Measurements from ENCODE around the gene USH2A. TPM values are rescaled to one million over a fixed set of nuclear protein-coding genes. Genes with fewer than 3 reads are reported as not detected.
"Not testable (repeated sequence)": the region's sequence is repeated elsewhere in the genome, so short reads cannot be mapped to it uniquely, and the experiment has no call there.

USH2A gene
- total and polyA plus RNA-seq, 2 experiments from 2014 or later = 0.24 TPM; not detected in 1

DNA sequence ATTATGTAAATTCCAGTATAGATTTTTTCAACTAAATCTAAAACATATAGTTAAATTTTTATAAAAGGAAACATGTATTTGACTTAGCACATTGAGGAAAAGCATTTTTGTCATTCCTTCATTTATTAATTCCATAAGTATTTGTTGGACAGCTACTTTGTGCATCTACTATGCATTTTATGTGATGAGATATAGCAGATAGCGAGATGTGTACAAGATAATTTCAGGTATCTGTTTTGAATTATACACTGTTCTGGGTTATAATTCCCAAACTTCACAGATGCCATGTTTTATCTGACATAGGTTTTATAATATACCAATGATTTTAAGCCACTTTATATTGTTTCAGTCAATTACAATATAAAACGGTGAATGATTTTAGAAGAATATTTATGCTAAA is 398.7 kb downstream of the USH2A start:
- Histone ChIP-seq H3K4me1 (ENCODE audit: low read depth) (no peaks in the 10 kb centered on the region), H3K9me3 (ENCODE audit: low read depth) (no peaks in the 10 kb centered on the region), H3K27ac (no peak overlapping the region), H3K27me3 (no peaks in the 10 kb centered on the region), H3K4me3 (no peak overlapping the region), H3K36me3 (no peaks in the 10 kb centered on the region)
- TF ChIP-seq, protein P1, sequence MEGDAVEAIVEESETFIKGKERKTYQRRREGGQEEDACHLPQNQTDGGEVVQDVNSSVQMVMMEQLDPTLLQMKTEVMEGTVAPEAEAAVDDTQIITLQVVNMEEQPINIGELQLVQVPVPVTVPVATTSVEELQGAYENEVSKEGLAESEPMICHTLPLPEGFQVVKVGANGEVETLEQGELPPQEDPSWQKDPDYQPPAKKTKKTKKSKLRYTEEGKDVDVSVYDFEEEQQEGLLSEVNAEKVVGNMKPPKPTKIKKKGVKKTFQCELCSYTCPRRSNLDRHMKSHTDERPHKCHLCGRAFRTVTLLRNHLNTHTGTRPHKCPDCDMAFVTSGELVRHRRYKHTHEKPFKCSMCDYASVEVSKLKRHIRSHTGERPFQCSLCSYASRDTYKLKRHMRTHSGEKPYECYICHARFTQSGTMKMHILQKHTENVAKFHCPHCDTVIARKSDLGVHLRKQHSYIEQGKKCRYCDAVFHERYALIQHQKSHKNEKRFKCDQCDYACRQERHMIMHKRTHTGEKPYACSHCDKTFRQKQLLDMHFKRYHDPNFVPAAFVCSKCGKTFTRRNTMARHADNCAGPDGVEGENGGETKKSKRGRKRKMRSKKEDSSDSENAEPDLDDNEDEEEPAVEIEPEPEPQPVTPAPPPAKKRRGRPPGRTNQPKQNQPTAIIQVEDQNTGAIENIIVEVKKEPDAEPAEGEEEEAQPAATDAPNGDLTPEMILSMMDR (IDR thresholded peaks at IDR 0.05; ENCODE audit: low read depth, low read length) = no peak
- DNase-seq (ENCODE audit: low read depth in 1 of 2, low spot score in 1 of 2) = no peak

GRCh38 chr1:216020743-216021345 is 402.4 kb downstream of the USH2A start:
- no peaks in the 10 kb centered on the region for H3K9me3 ChIP-seq (ENCODE audit: low read depth)
- H3K4me3 ChIP-seq = no peak overlapping the region
- no peaks in the 10 kb centered on the region for H3K4me1 ChIP-seq (ENCODE audit: low read depth)
- no peaks in the 10 kb centered on the region for H3K27me3 ChIP-seq
- no peak for DNase-seq (ENCODE audit: low read depth in 1 of 2, low spot score in 1 of 2)
- TF ChIP-seq, protein P1 (IDR thresholded peaks at IDR 0.05; ENCODE audit: low read depth, low read length) = no peak
- no peak overlapping the region for H3K27ac ChIP-seq
- H3K36me3 ChIP-seq = no peaks in the 10 kb centered on the region

DNA sequence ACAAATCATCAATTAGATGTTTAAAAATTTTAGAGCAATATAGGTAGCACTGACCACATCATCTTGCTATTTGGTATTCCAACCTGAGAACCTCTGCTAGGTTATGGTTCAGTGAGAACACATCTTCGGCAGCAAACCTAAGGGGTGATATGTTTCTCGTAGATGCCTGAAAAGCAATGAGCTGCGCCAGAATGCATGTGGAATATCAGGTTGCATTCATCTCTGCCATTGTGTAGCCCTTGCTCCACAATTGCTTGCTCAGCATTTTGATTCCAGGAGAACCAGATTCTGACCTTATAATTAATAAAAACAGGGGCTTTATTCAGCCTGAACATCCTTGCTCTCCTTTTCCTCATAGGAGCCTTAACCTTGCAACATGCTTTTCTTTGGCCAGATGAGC is 408.1 kb downstream of the USH2A start:
- TF ChIP-seq, protein P1 (IDR thresholded peaks at IDR 0.05; ENCODE audit: low read depth, low read length) = no peak
- no peak for DNase-seq (ENCODE audit: low read depth in 1 of 2, low spot score in 1 of 2)
- Histone ChIP-seq H3K4me1 (ENCODE audit: low read depth) (no peaks in the 10 kb centered on the region), H3K36me3 (no peaks in the 10 kb centered on the region), H3K27ac (no peak overlapping the region), H3K9me3 (ENCODE audit: low read depth) (no peaks in the 10 kb centered on the region), H3K4me3 (no peak overlapping the region), H3K27me3 (no peaks in the 10 kb centered on the region)

DNA sequence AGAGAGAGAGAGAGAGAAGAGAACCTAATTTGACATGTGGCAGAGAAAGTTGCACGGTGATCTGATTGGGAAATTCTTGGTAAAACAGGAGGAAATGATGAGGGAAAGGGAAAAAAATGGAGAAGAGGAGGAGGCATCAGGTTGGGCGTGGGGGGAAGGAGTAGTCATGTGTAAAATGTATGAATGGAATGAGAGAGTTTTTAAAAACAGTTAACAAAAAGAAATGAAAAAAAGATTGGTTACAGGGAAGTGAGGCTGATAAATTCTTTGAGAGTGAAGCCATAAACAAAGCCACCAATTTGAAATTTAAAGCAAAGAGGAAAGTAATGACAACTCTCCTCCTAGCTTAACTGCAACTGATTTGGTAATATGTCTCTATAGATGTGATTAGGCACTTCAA is 409.2 kb downstream of the USH2A start:
- Histone ChIP-seq H3K27ac (no peak overlapping the region), H3K4me3 (no peak overlapping the region)

GRCh38 chr1:216009456-216009855 is 413.8 kb downstream of the USH2A start:
- H3K36me3 ChIP-seq; DNase-seq (ENCODE audit: low read depth in 1 of 2, low spot score in 1 of 2); H3K9me3 ChIP-seq (ENCODE audit: low read depth); H3K4me1 ChIP-seq (ENCODE audit: low read depth); H3K27me3 ChIP-seq; H3K4me3 ChIP-seq; H3K27ac ChIP-seq: not testable (repeated sequence)

More for the DNA sequence above, 409.2 kb downstream of the USH2A start:
- Histone ChIP-seq H3K4me1 (ENCODE audit: low read depth) (no peaks in the 10 kb centered on the region), H3K36me3 (no peaks in the 10 kb centered on the region), H3K9me3 (ENCODE audit: low read depth) (no peaks in the 10 kb centered on the region), H3K27me3 (no peaks in the 10 kb centered on the region)
- DNase-seq (ENCODE audit: low read depth in 1 of 2, low spot score in 1 of 2) = no peak
- TF ChIP-seq, protein P1 (IDR thresholded peaks at IDR 0.05; ENCODE audit: low read depth, low read length) = no peak

DNA sequence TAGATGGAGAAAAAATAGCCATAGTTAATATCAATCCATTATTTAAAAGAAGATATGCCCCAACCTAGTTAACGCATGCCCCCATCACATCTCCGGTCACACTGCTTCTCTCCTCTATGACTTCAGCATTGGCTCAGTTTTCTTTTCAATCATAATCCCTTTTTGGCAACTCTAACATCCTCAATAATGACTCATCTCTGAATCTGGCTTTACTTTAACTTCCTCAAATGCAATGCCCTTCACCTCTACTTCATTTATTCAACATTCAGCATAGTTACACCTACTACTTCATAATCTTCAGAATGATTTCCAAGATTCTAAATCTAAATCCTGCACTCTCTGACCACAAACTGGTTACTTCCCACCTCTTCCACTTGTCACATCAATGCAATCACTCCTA is 417.3 kb downstream of the USH2A start:
- no peak for DNase-seq (ENCODE audit: low read depth in 1 of 2, low spot score in 1 of 2)
- TF ChIP-seq, protein P1 (IDR thresholded peaks at IDR 0.05; ENCODE audit: low read depth, low read length) = no peak
- Histone ChIP-seq H3K9me3 (ENCODE audit: low read depth) (no peaks in the 10 kb centered on the region), H3K27ac (no peak overlapping the region), H3K4me3 (no peak overlapping the region), H3K27me3 (no peaks in the 10 kb centered on the region), H3K36me3 (no peaks in the 10 kb centered on the region), H3K4me1 (ENCODE audit: low read depth) (no peaks in the 10 kb centered on the region)
